Measurements from ENCODE around the gene ANO1.

GRCh38 chr11:70183483-70184176 lies 105.5 kb downstream of the ANO1 start:
- TF ChIP-seq CTCF (IDR thresholded peaks at IDR 0.05) (no peak), POLR2A (IDR thresholded peaks at IDR 0.05) (no peak)
